SKM-1 treated with dmso at 0.1 percent for 144 hours (cell line): Measurements from ENCODE around the gene ARID5B.

Source experiments
- DNase-seq: peaks from one replicate; lab custom pipeline; 2025; ENCODE audit not compliant: unreplicated experiment; lab: John Stamatoyannopoulos, UW

The ARID5B gene

GRCh38 chr10:61882621-61883370 lies 18.7 kb upstream of the ARID5B start:
- no peak for DNase-seq

GRCh38 chr10:61883371-61884025 lies 18.0 kb upstream of the ARID5B start:
- DNase-seq = no peak

GRCh38 chr10:61887772-61888171 lies 13.7 kb upstream of the ARID5B start:
- no peak for DNase-seq

GRCh38 chr10:61888744-61889143 lies 12.8 kb upstream of the ARID5B start:
- DNase-seq = no peak

- no peak for DNase-seq
Measured at GRCh38 chr10:61890430-61890829, 11.1 kb upstream of the ARID5B start.

- no peak for DNase-seq
Measured at GRCh38 chr10:61890881-61891409, 10.6 kb upstream of the ARID5B start.

- no peak for DNase-seq
Measured at GRCh38 chr10:61891906-61892585, 9.5 kb upstream of the ARID5B start.

- no peak for DNase-seq
Measured at GRCh38 chr10:61892961-61893360, 8.5 kb upstream of the ARID5B start.

- no peak for DNase-seq
Measured at GRCh38 chr10:61894133-61894532, 7.4 kb upstream of the ARID5B start.

- no peak for DNase-seq
Measured at GRCh38 chr10:61895898-61896600, 5.5 kb upstream of the ARID5B start.

- DNase-seq = peak; percentile 75
Measured at GRCh38 chr10:61896854-61897661, 4.4 kb upstream of the ARID5B start.

GRCh38 chr10:61897671-61898434 lies 3.6 kb upstream of the ARID5B start:
- DNase-seq = no peak

GRCh38 chr10:61898435-61898778 lies 3.1 kb upstream of the ARID5B start:
- no peak for DNase-seq

- no peak for DNase-seq
Measured at GRCh38 chr10:61899069-61899531, 2.4 kb upstream of the ARID5B start.

- no peak for DNase-seq
Measured at GRCh38 chr10:61899663-61899996, 1.9 kb upstream of the ARID5B start.

- peak; percentile 67 for DNase-seq
Measured at GRCh38 chr10:61899997-61900828, 1.3 kb upstream of the ARID5B start.

- DNase-seq = peak; percentile 35
Measured at GRCh38 chr10:61901829-61902444, 438 bp downstream of the ARID5B start.

GRCh38 chr10:61902445-61903220 lies 1.1 kb downstream of the ARID5B start:
- DNase-seq = peak; percentile 35
